Endothelial cell of umbilical vein (primary cell): ENCODE measurements around the gene NANOS2. TPM values are rescaled to one million over a fixed set of nuclear protein-coding genes. Genes with fewer than 3 reads are reported as not detected.

ENCODE experiments used
- BruUV-seq: library from RNA; stranded (reverse); fragments of 400-500 nt; replicated peaks from 2 replicates; lab custom pipeline; 2021; lab: Mats Ljungman, UMichigan
- CTCF ChIA-PET: fragments of 300-600, 350-600 bp; sonication (Branson Sonifier 250); formaldehyde crosslinking; loops from one replicate; lab custom pipeline; 2021; ENCODE audit warnings: antibody characterized with exemption, inconsistent platforms; lab: Charles Lee
- POLR2A ChIA-PET: fragments of 300-600, 350-600 bp; sonication (Branson Sonifier 250); formaldehyde crosslinking; loops from one replicate; lab custom pipeline; 2021; ENCODE audit warnings: antibody characterized with exemption, inconsistent platforms; lab: Charles Lee
- DNase-seq: peaks from one replicate; pipeline ENCODE4 v3.0.0-alpha.2; 2011; ENCODE audit warnings: low read depth, low spot score
- FAIRE-seq: peaks from 2 replicates; lab custom pipeline; 2011; peaks lifted over from hg19 to GRCh38; lab: Jason Lieb, UNC
- H2AFZ ChIP-seq: 2 replicates; pipeline ENCODE4 v1.6.0; 2012; ENCODE audit warnings: low read depth, low read length, control low read depth, inconsistent platforms
- H3K27ac ChIP-seq: 2 replicates; pipeline ENCODE4 v1.5.1; 2011; ENCODE audit warnings: low read depth, mild to moderate bottlenecking, control low read depth, low read length, moderate library complexity; ENCODE audit not compliant: insufficient read depth
- H3K27me3 ChIP-seq, 2 experiments: 2 replicates each; pipeline versions ENCODE4 v1.6.0 to v1.6.1; 2011; ENCODE audit warnings: low read length in 2 of 2, mixed read lengths in 1 of 2; ENCODE audit not compliant: control insufficient read depth in 2 of 2, insufficient read depth in 2 of 2
- H3K36me3 ChIP-seq, 2 experiments: 2 replicates in 1 of 2; 3 replicates in 1 of 2; pipeline ENCODE4 v1.5.1; 2011; ENCODE audit warnings: low read length in 2 of 2, mild to moderate bottlenecking in 1 of 2, moderate library complexity in 1 of 2; ENCODE audit not compliant: control insufficient read depth in 2 of 2, insufficient read depth in 2 of 2; ENCODE audit errors: extremely low read depth in 1 of 2
- H3K4me1 ChIP-seq: 3 replicates; pipeline ENCODE4 v1.5.1; 2011; ENCODE audit warnings: mild to moderate bottlenecking, low read length; ENCODE audit not compliant: control insufficient read depth, insufficient read depth; ENCODE audit errors: extremely low read depth
- H3K4me2 ChIP-seq: 2 replicates; pipeline ENCODE4 v1.6.1; 2011; ENCODE audit warnings: low read length, control low read depth, mixed read lengths; ENCODE audit not compliant: insufficient read depth
- H3K4me3 ChIP-seq, 3 experiments: fragments of 200-600 bp in 1 of 3; sonication (generic), shearing (Covaris generic) in 1 of 3; replicated peaks in 1 of 3; 2 replicates each; pipeline ENCODE4 v1.5.1; 2011 to 2016; ENCODE audit warnings: control low read depth in 3 of 3, low read length in 3 of 3, mild to moderate bottlenecking in 2 of 3, inconsistent platforms in 1 of 3, low read depth in 1 of 3, moderate library complexity in 1 of 3; ENCODE audit not compliant: insufficient read depth in 1 of 3
- H3K79me2 ChIP-seq: 2 replicates; pipeline ENCODE4 v1.6.0; 2012; ENCODE audit warnings: low read length, inconsistent platforms; ENCODE audit not compliant: control insufficient read depth, insufficient read depth
- H3K9ac ChIP-seq: replicated peaks from 2 replicates; pipeline ENCODE3; 2011; ENCODE audit warnings: low read length, control low read depth; ENCODE audit not compliant: insufficient read depth; ENCODE audit errors: extremely low read depth
- H3K9me1 ChIP-seq: replicated peaks from 3 replicates; pipeline ENCODE4 v1.6.0; 2011; ENCODE audit warnings: mild to moderate bottlenecking, low read length; ENCODE audit not compliant: control insufficient read depth, insufficient read depth; ENCODE audit errors: extremely low read depth
- H3K9me3 ChIP-seq: replicated peaks from 2 replicates; pipeline ENCODE4 v1.5.1; 2012; ENCODE audit warnings: low read length, inconsistent platforms; ENCODE audit not compliant: control insufficient read depth, insufficient read depth
- H4K20me1 ChIP-seq: replicated peaks from 2 replicates; pipeline ENCODE3; 2011; ENCODE audit warnings: mild to moderate bottlenecking, low read length; ENCODE audit not compliant: control insufficient read depth, insufficient read depth; ENCODE audit errors: extremely low read depth
- POLR2AphosphoS5 ChIP-seq: IDR thresholded peaks from 2 replicates; pipeline ENCODE4 v1.6.1; 2012; ENCODE audit warnings: low read depth, mild to moderate bottlenecking, control low read depth, low read length, moderate library complexity; ENCODE audit not compliant: insufficient read depth
- dilution Hi-C: fragments of 300-500 bp; cut with MboI; formaldehyde crosslinking; loops from one replicate; pipeline ENCODE4 v1.15.0; 2019; ENCODE audit warnings: low sequenced_read_pairs; ENCODE audit not compliant: extremely low pct_ligation_motif_present
- intact Hi-C: fragments of 100-400 bp; cut with micrococcal nuclease; formaldehyde crosslinking; loops from one replicate; pipeline ENCODE4 v1.10.0; 2022
- polyA plus RNA-seq, 4 experiments: library from polyadenylated mRNA; depleted of rRNA in 3 of 4; stranded (reverse) in 3 of 4; unstranded in 1 of 4; fragments of >200 nt; gene quantifications; 2 replicates each; pipeline versions ENCODE4 v1.2.1 to v1.2.3, GENCODE V29; 2011 to 2012; ENCODE audit warnings: missing spikeins in 1 of 4
- total RNA-seq: library from RNA; stranded (reverse); gene quantifications from 2 replicates; pipeline ENCODE4 v1.2.3, GENCODE V29; 2021
- TF ChIP-seq, protein P1 (sequence below), 2 donors: IDR thresholded peaks; 1 replicate in 1 of 2; 2 replicates in 1 of 2; pipeline ENCODE4 v1.5.1; 2011; ENCODE audit warnings: low read length in 2 of 2, mild to moderate bottlenecking in 2 of 2, moderate library complexity in 2 of 2, control low read depth in 1 of 2, inconsistent platforms in 1 of 2, low read depth in 1 of 2; ENCODE audit not compliant: insufficient read depth in 1 of 2; ENCODE audit errors: extremely low read depth in 1 of 2

Gene NANOS2
- total and polyA plus RNA-seq, 2 donors (not counting 3 experiments of a cell fraction or from before 2014, with no cell fraction given) = not detected

GRCh38 chr19:45882652-45883585 lies 31.7 kb downstream of the NANOS2 start:
- H2AFZ ChIP-seq = no peak overlapping the region
- no TSS peak for BruUV-seq
- H3K4me3 ChIP-seq = no peak overlapping the region
- ChIA-PET POLR2A (interaction anchor here (1.0 kb wide), 1 partner anchor 18 kb away, joined by 3 read pairs; no protein-coding TSS in a partner anchor), CTCF (interaction anchor here (1.0 to 2.2 kb wide), 5 partner anchors 13 to 382 kb away, joined by 3 to 24 read pairs (median 4); partner anchors contain the start of genes FOXA3 and SYMPK)
- peak; percentile 80 for FAIRE-seq
- dilution Hi-C loops (no loop called here), intact Hi-C loops (loop anchor here (1.0 kb wide), 3 partner anchors 20 to 132 kb away; partner anchors contain the start of gene SYMPK)
- no peaks in the 10 kb centered on the region for H3K9me3 ChIP-seq
- H3K27ac ChIP-seq = no peak overlapping the region
- DNase-seq = peak; percentile 95
- H3K9me1 ChIP-seq = no peaks in the 10 kb centered on the region
- no peaks in the 10 kb centered on the region for H4K20me1 ChIP-seq
- H3K4me1 ChIP-seq = peaks cover 10% of the 10 kb centered on the region
- peaks cover 3% of the 10 kb centered on the region for H3K79me2 ChIP-seq
- TF ChIP-seq, protein P1, sequence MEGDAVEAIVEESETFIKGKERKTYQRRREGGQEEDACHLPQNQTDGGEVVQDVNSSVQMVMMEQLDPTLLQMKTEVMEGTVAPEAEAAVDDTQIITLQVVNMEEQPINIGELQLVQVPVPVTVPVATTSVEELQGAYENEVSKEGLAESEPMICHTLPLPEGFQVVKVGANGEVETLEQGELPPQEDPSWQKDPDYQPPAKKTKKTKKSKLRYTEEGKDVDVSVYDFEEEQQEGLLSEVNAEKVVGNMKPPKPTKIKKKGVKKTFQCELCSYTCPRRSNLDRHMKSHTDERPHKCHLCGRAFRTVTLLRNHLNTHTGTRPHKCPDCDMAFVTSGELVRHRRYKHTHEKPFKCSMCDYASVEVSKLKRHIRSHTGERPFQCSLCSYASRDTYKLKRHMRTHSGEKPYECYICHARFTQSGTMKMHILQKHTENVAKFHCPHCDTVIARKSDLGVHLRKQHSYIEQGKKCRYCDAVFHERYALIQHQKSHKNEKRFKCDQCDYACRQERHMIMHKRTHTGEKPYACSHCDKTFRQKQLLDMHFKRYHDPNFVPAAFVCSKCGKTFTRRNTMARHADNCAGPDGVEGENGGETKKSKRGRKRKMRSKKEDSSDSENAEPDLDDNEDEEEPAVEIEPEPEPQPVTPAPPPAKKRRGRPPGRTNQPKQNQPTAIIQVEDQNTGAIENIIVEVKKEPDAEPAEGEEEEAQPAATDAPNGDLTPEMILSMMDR (IDR thresholded peaks at IDR 0.05; ENCODE audit: extremely low read depth in 1 of 2, insufficient read depth in 1 of 2, low read depth in 1 of 2, low read length in 2 of 2) = peak; percentile 99 to 100
- TF ChIP-seq POLR2AphosphoS5 = no peak
- no peaks in the 10 kb centered on the region for H3K36me3 ChIP-seq
- H3K27me3 ChIP-seq = no peaks in the 10 kb centered on the region
- no peak overlapping the region for H3K4me2 ChIP-seq
- H3K9ac ChIP-seq = no peak overlapping the region
